HG02610 (cell line): ENCODE measurements around the gene PRKD1.

ENCODE experiments used
- ATAC-seq: cut with Tn5 transposase; IDR thresholded peaks from one replicate; pipeline ENCODE4 v1.9.1; 2021; ENCODE audit warnings: mild to moderate bottlenecking, moderate library complexity; ENCODE audit not compliant: unreplicated experiment

The PRKD1 gene

DNA sequence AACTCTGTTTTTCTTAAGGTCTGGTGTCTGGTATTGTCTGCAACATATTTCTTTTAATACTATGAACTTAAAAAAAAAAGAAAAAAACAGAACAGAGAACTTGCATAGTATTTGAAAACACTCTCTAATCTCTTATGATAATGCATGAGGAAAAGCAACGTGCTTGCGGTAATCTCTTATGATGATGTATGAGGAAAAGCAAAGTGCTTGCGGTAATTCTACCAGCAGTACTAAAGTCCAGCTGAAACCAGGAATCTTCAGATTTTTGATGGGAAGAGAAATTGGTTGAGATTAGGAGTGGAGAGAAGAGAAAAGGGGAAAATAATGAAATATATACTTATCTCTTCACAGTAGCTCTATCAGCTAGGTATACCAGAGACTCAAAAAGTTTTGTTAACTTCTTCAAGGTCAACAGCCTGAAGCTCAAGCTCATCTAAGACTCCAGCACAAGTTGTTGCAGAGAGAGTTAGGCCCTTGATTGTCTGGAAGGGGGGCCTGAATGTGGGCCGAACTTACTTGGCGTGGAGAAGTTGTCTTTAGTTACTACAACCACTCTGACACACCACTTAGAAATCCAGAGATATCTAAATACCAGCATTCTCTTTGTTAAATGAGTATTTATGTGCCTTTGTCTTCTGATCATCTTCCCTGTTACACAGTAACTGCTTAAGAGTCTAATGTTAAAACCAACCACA lies 240.4 kb downstream of the PRKD1 start:
- no peak for ATAC-seq

DNA sequence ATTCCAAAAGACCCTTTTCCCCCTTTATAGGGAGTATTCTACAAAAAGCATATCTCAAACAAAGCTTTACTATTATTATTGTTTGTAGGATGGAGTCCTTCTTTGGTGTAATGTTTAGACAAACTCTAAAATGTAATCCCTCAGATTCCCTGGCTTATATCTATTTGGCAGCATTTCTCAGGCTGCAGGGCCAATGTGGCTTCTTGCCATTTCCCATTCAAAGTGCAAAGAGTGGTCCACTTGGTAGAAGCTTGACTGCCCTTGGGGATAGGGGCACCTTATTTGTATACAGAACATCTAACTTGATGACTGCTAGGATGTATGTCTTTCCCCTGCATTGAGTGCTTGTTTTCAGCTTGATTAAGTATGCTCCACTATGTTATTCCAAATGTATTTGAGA lies 242.7 kb downstream of the PRKD1 start:
- no peak for ATAC-seq

GRCh38 chr14:29682789-29683188 lies 244.9 kb downstream of the PRKD1 start:
- no peak for ATAC-seq

- ATAC-seq: no peak
Measured at GRCh38 chr14:29681316-29681715, 246.3 kb downstream of the PRKD1 start.

DNA sequence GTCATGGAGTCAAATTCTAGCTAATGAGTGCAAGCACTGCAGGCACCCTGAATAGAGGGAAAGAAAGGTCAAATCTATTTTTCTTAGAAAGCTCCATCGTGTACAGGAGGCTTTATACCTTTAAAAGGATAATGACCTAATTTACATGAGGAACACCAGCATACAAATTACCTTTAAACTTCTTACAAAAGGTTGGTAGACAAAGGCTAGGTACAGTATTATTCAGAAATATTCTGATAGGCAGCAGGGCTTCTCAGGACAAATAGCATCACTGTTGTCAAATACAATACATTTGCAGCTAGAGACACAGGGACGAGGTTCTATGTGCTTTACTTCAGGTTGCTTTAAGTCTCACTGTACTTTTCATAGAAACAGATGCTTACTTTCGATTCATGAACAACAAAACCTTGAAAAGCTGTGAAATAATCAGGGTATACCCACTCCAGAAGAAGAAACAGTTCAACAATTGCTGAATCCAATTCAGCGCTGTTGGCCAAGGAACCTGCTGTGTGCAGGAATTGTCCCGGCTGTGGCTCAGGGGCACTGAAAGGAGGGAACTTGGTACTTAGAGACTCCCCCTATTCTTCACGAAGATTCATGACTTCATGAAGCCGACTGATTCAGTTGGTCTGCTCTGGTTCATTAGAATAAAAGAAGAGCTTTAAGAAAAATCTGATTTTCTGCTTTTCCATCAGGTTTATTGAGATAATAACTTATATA lies 252.9 kb downstream of the PRKD1 start:
- ATAC-seq: no peak

DNA sequence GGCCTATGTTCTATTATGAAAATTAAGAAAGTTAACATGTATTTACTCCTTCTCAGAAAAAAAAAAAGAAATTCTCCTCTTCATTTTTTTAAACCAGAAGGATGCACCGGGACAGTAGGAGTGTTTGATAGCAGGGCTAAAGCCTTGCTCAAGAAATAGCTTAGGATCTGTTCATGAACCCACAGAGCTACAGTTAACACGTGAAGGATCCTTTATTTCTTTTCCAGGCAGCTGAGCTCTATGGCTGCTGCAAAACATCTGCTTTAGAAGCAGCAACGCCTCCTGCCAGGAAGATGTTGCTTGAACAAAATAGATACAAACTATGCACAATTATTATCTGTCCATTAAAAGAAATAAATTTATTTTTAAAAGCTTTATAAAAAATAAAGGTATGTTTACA lies 254.8 kb downstream of the PRKD1 start:
- no peak for ATAC-seq

DNA sequence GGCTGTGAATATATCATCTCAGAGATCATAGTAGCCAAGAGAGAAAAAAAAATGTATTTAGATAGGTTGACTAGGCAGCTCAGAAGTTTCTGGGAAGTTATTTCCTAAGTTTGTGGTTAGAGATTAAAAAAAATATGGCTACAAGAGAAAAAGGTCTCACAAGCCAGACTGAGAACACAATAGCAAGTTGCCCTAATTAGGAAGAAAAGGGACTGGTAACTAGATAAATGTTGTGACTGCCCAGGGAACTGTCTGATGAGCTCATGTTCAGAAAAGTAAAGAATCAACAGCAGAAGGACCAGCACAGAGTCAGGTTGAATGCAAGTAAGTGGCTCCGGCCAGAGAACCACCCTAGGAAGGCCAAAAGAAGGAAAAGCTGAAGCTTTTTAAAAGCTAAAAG lies 256.6 kb downstream of the PRKD1 start:
- no peak for ATAC-seq

GRCh38 chr14:29668201-29668600 lies 259.4 kb downstream of the PRKD1 start:
- no peak for ATAC-seq

DNA sequence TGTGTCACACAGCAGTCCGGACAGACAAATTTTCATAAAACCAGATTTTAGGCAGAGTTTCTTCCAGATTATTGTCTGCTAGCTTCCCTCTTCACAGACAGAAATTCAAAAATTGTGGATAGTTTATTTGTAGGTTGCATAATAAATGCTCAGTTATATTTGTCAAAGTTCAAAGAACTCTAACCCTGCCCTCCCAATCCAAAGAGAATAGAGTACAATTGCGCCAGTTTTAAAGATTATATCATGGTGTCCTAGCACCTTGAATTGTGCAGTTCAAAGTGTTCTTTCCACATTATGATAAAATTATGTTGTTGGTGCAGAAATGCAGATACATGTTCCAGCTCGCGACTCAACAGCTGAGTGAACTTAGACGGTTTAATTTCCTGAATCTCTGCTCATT lies 263.1 kb downstream of the PRKD1 start:
- no peak for ATAC-seq

DNA sequence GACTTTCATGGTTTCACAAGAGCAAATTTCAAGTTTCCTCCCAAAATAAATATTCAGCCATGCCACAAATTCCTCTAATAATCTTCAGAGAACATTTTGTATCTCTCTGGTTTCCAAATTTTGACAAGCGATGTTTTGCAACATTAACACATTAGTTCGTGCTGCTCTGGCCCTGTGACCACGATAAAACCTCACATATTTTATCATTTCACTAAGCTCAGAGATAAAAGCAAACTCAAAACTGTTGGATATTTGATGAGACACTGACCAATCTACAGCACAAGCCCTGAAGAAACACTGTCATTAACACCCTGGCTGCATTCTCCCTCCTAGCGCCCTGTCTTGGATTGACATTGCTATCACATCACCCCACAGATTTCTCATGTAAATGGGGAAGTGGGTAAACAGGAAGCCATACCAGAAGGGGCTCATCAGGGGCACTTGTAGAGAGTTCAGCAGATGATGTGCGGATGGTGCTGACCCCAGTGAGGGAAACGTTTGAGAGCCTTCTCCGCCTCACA lies 264.3 kb downstream of the PRKD1 start:
- ATAC-seq: no peak

- ATAC-seq: no peak
Measured at GRCh38 chr14:29654901-29655550, 272.6 kb downstream of the PRKD1 start.

GRCh38 chr14:29653303-29653702 lies 274.3 kb downstream of the PRKD1 start:
- ATAC-seq: no peak

GRCh38 chr14:29652571-29652970 lies 275.1 kb downstream of the PRKD1 start:
- ATAC-seq: no peak

DNA sequence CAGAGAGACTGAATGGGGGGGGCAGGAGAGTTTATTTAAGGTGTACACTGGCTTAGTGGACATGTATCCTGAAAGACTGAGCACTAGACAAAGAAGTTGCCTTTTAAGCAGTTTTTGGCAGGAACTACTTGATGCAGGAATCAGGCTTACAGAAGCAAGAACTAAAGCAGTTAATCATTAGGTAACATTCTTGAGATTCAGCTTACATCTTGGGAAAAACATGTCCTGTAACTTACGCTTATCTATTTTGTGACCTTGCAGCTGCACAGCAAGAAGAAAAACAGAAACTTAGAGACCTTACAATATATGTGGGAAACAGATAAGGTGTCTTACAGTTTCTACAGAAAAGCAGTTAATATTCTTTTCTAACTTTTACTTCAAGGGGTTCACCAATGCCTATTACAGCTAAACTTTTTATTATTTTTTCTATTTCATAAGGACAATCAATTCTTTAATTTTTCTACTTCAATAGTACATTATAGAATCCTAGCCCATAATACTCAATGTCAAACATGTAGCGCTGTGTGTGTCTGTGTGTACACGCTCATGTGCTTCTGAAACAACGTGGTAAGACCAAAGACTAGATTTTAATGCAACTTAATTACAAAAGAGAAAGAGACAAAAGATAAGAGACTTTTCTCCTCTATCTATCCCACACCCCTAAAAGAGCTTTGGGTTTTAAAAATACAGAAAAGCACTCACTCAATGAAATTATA lies 276.9 kb downstream of the PRKD1 start:
- no peak for ATAC-seq

DNA sequence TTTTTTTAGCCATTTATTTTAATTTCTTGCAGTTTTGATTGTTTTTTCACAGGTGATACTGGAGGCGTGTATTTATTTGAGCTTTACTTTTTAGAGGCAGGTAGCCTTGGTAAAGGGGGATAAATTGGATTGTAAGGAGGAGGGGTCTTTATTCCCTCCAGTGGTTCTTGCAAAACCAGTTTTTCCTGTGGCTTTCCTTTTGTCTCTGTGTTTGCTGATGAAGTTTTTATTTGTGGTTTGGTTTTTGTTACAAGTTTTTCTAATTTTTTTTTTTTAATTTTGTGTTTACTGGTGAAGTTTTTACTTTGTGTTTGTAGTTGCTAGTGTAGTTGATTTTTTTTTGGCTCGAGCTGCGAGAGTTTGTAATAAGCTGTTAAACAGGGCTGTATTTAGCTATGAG lies 278.5 kb downstream of the PRKD1 start:
- ATAC-seq: no peak

- no peak for ATAC-seq
Measured at GRCh38 chr14:29648045-29648444, 279.6 kb downstream of the PRKD1 start.

DNA sequence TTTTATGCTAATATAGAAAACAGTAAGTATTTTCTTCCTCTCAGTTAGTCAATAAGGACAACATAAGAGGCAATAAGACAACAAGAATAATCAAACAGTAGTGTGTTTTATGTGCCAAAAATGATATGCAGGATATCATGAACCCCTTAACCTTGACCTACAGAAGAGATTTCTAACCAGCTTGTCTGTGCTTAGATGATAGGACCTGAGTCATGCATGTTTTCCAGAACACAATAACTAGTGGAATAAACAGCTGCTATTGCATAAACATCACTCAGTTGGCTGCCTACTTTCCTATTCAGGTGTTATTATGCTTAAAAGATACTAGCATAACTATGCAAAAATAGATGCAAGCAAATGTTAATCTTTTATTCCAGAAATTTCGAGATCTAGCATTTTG lies 282.5 kb downstream of the PRKD1 start:
- ATAC-seq: no peak

GRCh38 chr14:29643433-29644211 lies 284.0 kb downstream of the PRKD1 start:
- no peak for ATAC-seq

DNA sequence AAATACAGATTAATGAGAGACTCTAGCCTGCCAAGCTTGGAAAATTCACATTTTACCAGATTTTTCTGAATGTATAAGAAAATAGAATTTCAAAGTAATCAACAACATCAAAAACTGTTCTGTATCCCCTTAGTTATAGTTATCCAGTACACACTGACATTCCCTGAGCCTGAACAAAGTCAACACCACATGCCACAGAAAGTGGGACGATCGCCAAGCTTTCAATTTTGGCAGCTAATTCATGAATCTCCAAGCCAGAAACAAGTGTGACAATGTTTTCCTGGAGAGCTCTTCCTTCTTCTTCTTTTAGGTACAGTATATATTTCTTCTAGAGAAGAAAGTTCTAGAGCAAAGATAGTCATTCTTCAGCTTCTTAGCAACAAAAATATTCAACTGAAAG lies 290.2 kb downstream of the PRKD1 start:
- no peak for ATAC-seq

GRCh38 chr14:29636870-29637269 lies 290.8 kb downstream of the PRKD1 start:
- no peak for ATAC-seq
